ENCODE results near the gene PHACTR3. TPM values are rescaled to one million over a fixed set of nuclear protein-coding genes. Genes with fewer than 3 reads are reported as not detected.

The PHACTR3 gene
- total RNA-seq, 1 experiment from 2014 or later, result 0.10 TPM

DNA sequence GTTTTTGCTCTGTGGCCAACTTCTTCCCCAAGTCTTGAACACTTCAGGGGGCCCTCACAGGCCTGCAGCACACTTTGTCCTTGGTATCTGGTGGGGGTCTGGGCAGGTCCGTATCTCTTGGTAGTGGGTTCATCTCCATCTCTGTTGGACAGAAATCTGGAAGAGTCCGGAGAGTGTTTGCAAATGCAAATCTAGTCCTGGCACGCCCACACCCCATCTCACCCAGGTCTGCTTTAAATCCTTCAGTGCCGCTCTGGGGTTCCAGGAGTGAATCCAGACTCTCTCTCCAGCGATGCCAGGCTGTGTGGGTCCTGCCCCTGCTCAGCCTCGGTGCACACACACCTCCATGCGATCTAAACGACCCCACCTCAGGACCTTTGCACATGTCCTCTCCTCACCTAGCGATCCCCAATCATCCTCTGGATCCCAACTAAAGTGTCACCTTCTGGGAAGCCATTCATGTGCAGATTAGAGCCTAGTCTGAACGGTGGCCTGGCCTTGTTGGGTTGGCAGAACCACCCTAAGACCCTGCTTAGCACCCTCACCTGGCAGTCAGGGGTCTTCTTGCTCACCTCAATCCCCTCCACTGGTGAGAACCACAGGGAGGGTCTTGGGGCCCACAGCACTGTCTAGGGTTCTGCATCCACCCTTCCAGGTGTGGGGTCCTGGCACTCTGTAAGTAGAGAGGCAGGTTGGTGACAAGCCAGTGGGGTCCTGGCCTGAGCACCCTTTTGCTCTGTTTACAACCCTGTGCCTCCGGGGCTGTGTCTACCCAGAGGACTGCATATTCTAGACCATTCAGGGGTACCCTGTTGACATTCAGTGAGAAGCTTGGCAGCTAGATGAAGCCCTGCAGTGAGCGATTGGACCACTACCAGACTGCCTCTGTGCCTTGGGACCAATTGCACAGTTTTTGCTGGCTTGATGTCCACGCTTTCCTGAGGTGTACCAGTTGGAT lies 228.3 kb downstream of the PHACTR3 start:
- no peak for DNase-seq (ENCODE audit: low read depth, low spot score)
- H3K4me1 ChIP-seq (ENCODE audit: control insufficient read depth, insufficient read depth, low read length), result no peaks in the 10 kb centered on the region; the same call in 1 of the 2 replicates
- H3K27me3 ChIP-seq (ENCODE audit: control insufficient read depth, insufficient read depth, low read length), result peaks cover 2% of the 10 kb centered on the region; the same call in 1 of the 2 replicates
- no peak for TF ChIP-seq SIN3A (IDR thresholded peaks at IDR 0.05; ENCODE audit: borderline replicate concordance, insufficient read depth, low read depth, low read length)
- TF ChIP-seq, protein P1, sequence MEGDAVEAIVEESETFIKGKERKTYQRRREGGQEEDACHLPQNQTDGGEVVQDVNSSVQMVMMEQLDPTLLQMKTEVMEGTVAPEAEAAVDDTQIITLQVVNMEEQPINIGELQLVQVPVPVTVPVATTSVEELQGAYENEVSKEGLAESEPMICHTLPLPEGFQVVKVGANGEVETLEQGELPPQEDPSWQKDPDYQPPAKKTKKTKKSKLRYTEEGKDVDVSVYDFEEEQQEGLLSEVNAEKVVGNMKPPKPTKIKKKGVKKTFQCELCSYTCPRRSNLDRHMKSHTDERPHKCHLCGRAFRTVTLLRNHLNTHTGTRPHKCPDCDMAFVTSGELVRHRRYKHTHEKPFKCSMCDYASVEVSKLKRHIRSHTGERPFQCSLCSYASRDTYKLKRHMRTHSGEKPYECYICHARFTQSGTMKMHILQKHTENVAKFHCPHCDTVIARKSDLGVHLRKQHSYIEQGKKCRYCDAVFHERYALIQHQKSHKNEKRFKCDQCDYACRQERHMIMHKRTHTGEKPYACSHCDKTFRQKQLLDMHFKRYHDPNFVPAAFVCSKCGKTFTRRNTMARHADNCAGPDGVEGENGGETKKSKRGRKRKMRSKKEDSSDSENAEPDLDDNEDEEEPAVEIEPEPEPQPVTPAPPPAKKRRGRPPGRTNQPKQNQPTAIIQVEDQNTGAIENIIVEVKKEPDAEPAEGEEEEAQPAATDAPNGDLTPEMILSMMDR (IDR thresholded peaks at IDR 0.05), result no peak
- TF ChIP-seq, protein P2, sequence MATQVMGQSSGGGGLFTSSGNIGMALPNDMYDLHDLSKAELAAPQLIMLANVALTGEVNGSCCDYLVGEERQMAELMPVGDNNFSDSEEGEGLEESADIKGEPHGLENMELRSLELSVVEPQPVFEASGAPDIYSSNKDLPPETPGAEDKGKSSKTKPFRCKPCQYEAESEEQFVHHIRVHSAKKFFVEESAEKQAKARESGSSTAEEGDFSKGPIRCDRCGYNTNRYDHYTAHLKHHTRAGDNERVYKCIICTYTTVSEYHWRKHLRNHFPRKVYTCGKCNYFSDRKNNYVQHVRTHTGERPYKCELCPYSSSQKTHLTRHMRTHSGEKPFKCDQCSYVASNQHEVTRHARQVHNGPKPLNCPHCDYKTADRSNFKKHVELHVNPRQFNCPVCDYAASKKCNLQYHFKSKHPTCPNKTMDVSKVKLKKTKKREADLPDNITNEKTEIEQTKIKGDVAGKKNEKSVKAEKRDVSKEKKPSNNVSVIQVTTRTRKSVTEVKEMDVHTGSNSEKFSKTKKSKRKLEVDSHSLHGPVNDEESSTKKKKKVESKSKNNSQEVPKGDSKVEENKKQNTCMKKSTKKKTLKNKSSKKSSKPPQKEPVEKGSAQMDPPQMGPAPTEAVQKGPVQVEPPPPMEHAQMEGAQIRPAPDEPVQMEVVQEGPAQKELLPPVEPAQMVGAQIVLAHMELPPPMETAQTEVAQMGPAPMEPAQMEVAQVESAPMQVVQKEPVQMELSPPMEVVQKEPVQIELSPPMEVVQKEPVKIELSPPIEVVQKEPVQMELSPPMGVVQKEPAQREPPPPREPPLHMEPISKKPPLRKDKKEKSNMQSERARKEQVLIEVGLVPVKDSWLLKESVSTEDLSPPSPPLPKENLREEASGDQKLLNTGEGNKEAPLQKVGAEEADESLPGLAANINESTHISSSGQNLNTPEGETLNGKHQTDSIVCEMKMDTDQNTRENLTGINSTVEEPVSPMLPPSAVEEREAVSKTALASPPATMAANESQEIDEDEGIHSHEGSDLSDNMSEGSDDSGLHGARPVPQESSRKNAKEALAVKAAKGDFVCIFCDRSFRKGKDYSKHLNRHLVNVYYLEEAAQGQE (IDR thresholded peaks at IDR 0.05; ENCODE audit: insufficient read depth in 1 of 2, low read depth in 2 of 2, low read length in 1 of 2), result no peak
- no peak for TF ChIP-seq TCF7L2 (IDR thresholded peaks at IDR 0.05; ENCODE audit: low read depth, low read length)
- TF ChIP-seq POLR2AphosphoS5 (IDR thresholded peaks at IDR 0.05; ENCODE audit: low read depth, low read length), result no peak
- POLR2A ChIA-PET, result no interaction called here
- no peaks in the 10 kb centered on the region for H3K9me3 ChIP-seq (ENCODE audit: control insufficient read depth, insufficient read depth, low read depth, low read length)
- H3K36me3 ChIP-seq (ENCODE audit: control insufficient read depth, insufficient read depth, low read length), result no peaks in the 10 kb centered on the region
- no TSS peak for BruUV-seq (replicated peaks)
- H3K4me3 ChIP-seq (ENCODE audit: low read depth in 2 of 2, low read length in 2 of 2), result no peak overlapping the region
- ATAC-seq, result no peak
- intact Hi-C loops (cut with micrococcal nuclease; ENCODE audit: unreplicated experiment) (no loop called here), in situ Hi-C loops (cut with HindIII; ENCODE audit: low pct_unique_long_range_greater_than_20kb, low sequenced_read_pairs) (no loop called here)
- CTCF ChIA-PET, result no interaction called here
- H3K27ac ChIP-seq (ENCODE audit: low read length), result no peak overlapping the region

DNA sequence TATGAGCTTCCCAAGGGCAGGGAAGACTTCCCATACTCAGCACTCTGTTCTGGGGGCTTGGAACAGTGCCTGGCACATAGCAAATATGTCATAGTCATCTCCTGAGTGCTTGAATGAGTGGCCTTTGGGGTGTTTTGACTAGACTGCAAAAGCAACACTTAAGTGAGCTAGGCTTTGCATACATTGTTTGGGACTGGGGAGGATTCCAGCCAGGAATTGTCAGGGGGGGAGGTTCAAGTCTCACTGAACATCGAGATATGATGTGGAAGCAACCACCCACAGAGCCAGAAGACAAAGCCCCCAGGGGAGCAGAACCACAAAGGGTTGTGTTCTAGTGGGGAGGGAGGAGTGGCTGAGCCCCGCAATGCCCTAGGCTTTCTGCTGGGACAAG lies 230.7 kb downstream of the PHACTR3 start:
- BruUV-seq (replicated peaks), result no TSS peak
- ChIA-PET POLR2A (no interaction called here), CTCF (no interaction called here)
- in situ Hi-C loops (cut with HindIII; ENCODE audit: low pct_unique_long_range_greater_than_20kb, low sequenced_read_pairs), result no loop called here
- Histone ChIP-seq H3K27ac (ENCODE audit: low read length) (no peak overlapping the region), H3K36me3 (ENCODE audit: control insufficient read depth, insufficient read depth, low read length) (no peaks in the 10 kb centered on the region), H3K4me1 (ENCODE audit: control insufficient read depth, insufficient read depth, low read length) (no peaks in the 10 kb centered on the region; the same call in 1 of the 2 replicates), H3K4me3 (ENCODE audit: low read depth in 2 of 2, low read length in 2 of 2) (no peak overlapping the region), H3K27me3 (ENCODE audit: control insufficient read depth, insufficient read depth, low read length) (no peaks in the 10 kb centered on the region), H3K9me3 (ENCODE audit: control insufficient read depth, insufficient read depth, low read depth, low read length) (no peaks in the 10 kb centered on the region)
- ATAC-seq (no peak), DNase-seq (ENCODE audit: low read depth, low spot score) (no peak)
- intact Hi-C loops (cut with micrococcal nuclease; ENCODE audit: unreplicated experiment), result no loop called here
- TF ChIP-seq, protein P2 (IDR thresholded peaks at IDR 0.05; ENCODE audit: insufficient read depth in 1 of 2, low read depth in 2 of 2, low read length in 1 of 2), result no peak
- TF ChIP-seq TCF7L2 (IDR thresholded peaks at IDR 0.05; ENCODE audit: low read depth, low read length) (no peak), SIN3A (IDR thresholded peaks at IDR 0.05; ENCODE audit: borderline replicate concordance, insufficient read depth, low read depth, low read length) (no peak), POLR2AphosphoS5 (IDR thresholded peaks at IDR 0.05; ENCODE audit: low read depth, low read length) (no peak)
- TF ChIP-seq, protein P1 (IDR thresholded peaks at IDR 0.05), result no peak
